GM12878 (cell line): Measurements from ENCODE around the gene APOO. TPM values are rescaled to one million over a fixed set of nuclear protein-coding genes. Genes with fewer than 3 reads are reported as not detected.

ENCODE experiments used
- ATAC-seq: fragments of 200-7000 bp; cut with Tn5 transposase; 3 replicates; pipeline ENCODE4 v1.9.1; 2020; ENCODE audit warnings: mild to moderate bottlenecking, moderate library complexity
- BruUV-seq: library from RNA; stranded (reverse); fragments of 400-500 nt; replicated peaks from 2 replicates; lab custom pipeline; 2021; lab: Mats Ljungman, UMichigan
- CTCF ChIA-PET: fragments of 300-600 bp; sonication (Branson Sonifier 250); formaldehyde crosslinking; extraction: SDS; loops from one replicate; lab custom pipeline; 2021; ENCODE audit warnings: inconsistent platforms; lab: Yijun Ruan, JAX
- POLR2A ChIA-PET: fragments of 350-600 bp; formaldehyde crosslinking; extraction: SDS; loops from one replicate; lab custom pipeline; 2021; ENCODE audit warnings: inconsistent platforms; lab: Charles Lee
- RAD21 ChIA-PET: fragments of 300-600 bp; sonication (Branson Sonifier 250); formaldehyde crosslinking; loops from one replicate; lab custom pipeline; 2023; ENCODE audit warnings: antibody characterized with exemption; ENCODE audit not compliant: unreplicated experiment; lab: Charles Lee
- SMC1A ChIA-PET: fragments of 300-600 bp; sonication (Branson Sonifier 250); formaldehyde crosslinking; loops from one replicate; lab custom pipeline; 2023; ENCODE audit not compliant: unreplicated experiment, uncharacterized antibody; lab: Charles Lee
- DNase-seq: peaks from one replicate; pipeline ENCODE4 v3.0.0-alpha.2; 2011; ENCODE audit warnings: low read depth, low spot score
- FAIRE-seq: peaks from 3 replicates; lab custom pipeline; 2011; peaks lifted over from hg19 to GRCh38; lab: Jason Lieb, UNC
- H2AFZ ChIP-seq: 2 replicates; pipeline ENCODE4 v1.6.0; 2011; ENCODE audit warnings: low read depth, low read length, control low read depth; ENCODE audit not compliant: control insufficient read depth
- H3K27ac ChIP-seq: 2 replicates; pipeline ENCODE4 v1.5.1; 2011; ENCODE audit warnings: control low read depth; ENCODE audit not compliant: control insufficient read depth, insufficient read depth
- H3K27me3 ChIP-seq, 2 experiments: replicated peaks in 1 of 2; 2 replicates each; pipeline versions ENCODE4 v1.6.0 to v1.6.1; 2011; ENCODE audit warnings: low read length in 1 of 2; ENCODE audit not compliant: control insufficient read depth in 2 of 2, insufficient read depth in 2 of 2
- H3K36me3 ChIP-seq, 2 experiments: 2 replicates each; pipeline ENCODE4 v1.5.1; 2011; ENCODE audit warnings: low read length in 1 of 2; ENCODE audit not compliant: control insufficient read depth in 2 of 2, insufficient read depth in 2 of 2
- H3K4me1 ChIP-seq: 2 replicates; pipeline ENCODE4 v1.6.1; 2011; ENCODE audit warnings: mild to moderate bottlenecking, low read length, moderate library complexity, mixed read lengths; ENCODE audit not compliant: control insufficient read depth, insufficient read depth
- H3K4me2 ChIP-seq: 2 replicates; pipeline ENCODE4 v1.6.0; 2011; ENCODE audit warnings: control low read depth; ENCODE audit not compliant: control insufficient read depth, insufficient read depth
- H3K4me3 ChIP-seq: fragments of 200-600 bp; sonication (generic); 2 replicates; pipeline ENCODE4 v1.5.1; 2016
- H3K79me2 ChIP-seq: 2 replicates; pipeline ENCODE4 v1.6.0; 2011; ENCODE audit warnings: low read length; ENCODE audit not compliant: control insufficient read depth, insufficient read depth
- H3K9ac ChIP-seq: 2 replicates; pipeline ENCODE4 v1.8.0; 2011; ENCODE audit warnings: low read length, control low read depth, mixed read lengths; ENCODE audit not compliant: control insufficient read depth, insufficient read depth
- H3K9me3 ChIP-seq: replicated peaks from 3 replicates; pipeline ENCODE4 v1.5.1; 2011; ENCODE audit warnings: mild to moderate bottlenecking, low read length; ENCODE audit not compliant: control insufficient read depth, insufficient read depth
- H4K20me1 ChIP-seq: 2 replicates; pipeline ENCODE4 v1.6.0; 2011; ENCODE audit not compliant: control insufficient read depth, insufficient read depth
- CEBPB ChIP-seq, 2 experiments: fragments of 150-350 bp in 1 of 2; IDR thresholded peaks; 2 replicates each; pipeline ENCODE4 v1.6.1; 2012 to 2014; ENCODE audit warnings: low read depth in 2 of 2, low read length in 2 of 2, borderline replicate concordance in 1 of 2, inconsistent platforms in 1 of 2
- ETV6 ChIP-seq, 2 experiments: fragments of 450-650 bp in 1 of 2; IDR thresholded peaks in 1 of 2; conservative IDR thresholded peaks in 1 of 2; 2 replicates each; pipeline ENCODE4 v1.6.1; 2014; ENCODE audit warnings: antibody characterized with exemption in 1 of 2, borderline replicate concordance in 1 of 2, low read depth in 1 of 2, mild to moderate bottlenecking in 1 of 2, moderate library complexity in 1 of 2
- HCFC1 ChIP-seq: fragments of 150-350 bp; IDR thresholded peaks from 2 replicates; pipeline ENCODE4 v1.6.1; 2014; ENCODE audit warnings: low read length
- IKZF1 ChIP-seq: fragments of 450-650 bp; conservative IDR thresholded peaks from 2 replicates; pipeline ENCODE4 v1.6.1; 2017; ENCODE audit warnings: antibody characterized with exemption, mild to moderate bottlenecking
- JUNB ChIP-seq: IDR thresholded peaks from 2 replicates; pipeline ENCODE4 v1.6.1; 2016; ENCODE audit warnings: antibody characterized with exemption, mild to moderate bottlenecking
- LARP7 ChIP-seq: fragments of 450-650 bp; IDR thresholded peaks from 2 replicates; pipeline ENCODE4 v1.6.1; 2017; ENCODE audit warnings: mild to moderate bottlenecking
- PKNOX1 ChIP-seq: fragments of 450-650 bp; IDR thresholded peaks from 2 replicates; pipeline ENCODE4 v1.6.1; 2016; ENCODE audit warnings: mild to moderate bottlenecking
- SMC3 ChIP-seq: IDR thresholded peaks from 2 replicates; pipeline ENCODE4 v1.6.1; 2011; ENCODE audit warnings: low read length, improper control_type of control experiment, borderline replicate concordance
- STAT3 ChIP-seq: IDR thresholded peaks from 2 replicates; pipeline ENCODE4 v1.6.1; 2011; ENCODE audit warnings: low read depth, low read length, improper control_type of control experiment
- ZNF207 ChIP-seq: fragments of 450-650 bp; IDR thresholded peaks from 2 replicates; pipeline ENCODE4 v1.6.1; 2014; ENCODE audit warnings: antibody characterized with exemption, mild to moderate bottlenecking, borderline replicate concordance
- WGBS: methylation state at CpG from one replicate; pipeline ENCODE4 v1.1.6; 2016; ENCODE audit warnings: low lambda C conversion rate; ENCODE audit not compliant: insufficient replicate concordance, insufficient coverage; ENCODE audit errors: missing lambda C conversion rate; 5-methylcytosine and 5-hydroxymethylcytosine counted together
- in situ Hi-C: fragments of 300-500 bp; cut with MboI; formaldehyde crosslinking; loops from 9 replicates; pipeline ENCODE4 v1.14.3; 2018; ENCODE audit warnings: mixed read lengths
- intact Hi-C: fragments of 100-400 bp; cut with micrococcal nuclease; formaldehyde crosslinking; loops from one replicate; pipeline ENCODE4 v1.14.2; 2022; ENCODE audit not compliant: unreplicated experiment
- polyA plus RNA-seq, 11 experiments: library from polyadenylated mRNA; depleted of rRNA in 4 of 11; unstranded in 6 of 11; stranded (reverse) in 5 of 11; fragments of >200 nt; fragmentation: Nextera tagmentation in 4 of 11; fragmentation: Illumina TruSeq in 1 of 11; extraction: Ambion mirVana in 4 of 11; extraction: Trizol in 1 of 11; gene quantifications; 1 replicate in 1 of 11; 2 replicates in 10 of 11; pipeline versions ENCODE4 v1.2.1 to v1.2.3, GENCODE V29; 2011 to 2016; ENCODE audit warnings: inconsistent platforms in 2 of 11, missing spikeins in 2 of 11, low read depth in 1 of 11
- total RNA-seq, 4 experiments: library from RNA; depleted of rRNA in 3 of 4; stranded (reverse); fragments of >200 nt in 3 of 4; fragmentation: Illumina TruSeq in 1 of 4; extraction: Trizol in 1 of 4; gene quantifications; 2 replicates each; pipeline versions ENCODE4 v1.2.1 to v1.2.3, GENCODE V29; 2013 to 2021

Gene APOO
- total and polyA plus RNA-seq, 10 of the 15 experiments (the other 5 are each of a cell fraction or from before 2014, with no cell fraction given) = 20.7 to 68.7 (median 35.5) TPM

- Histone ChIP-seq H4K20me1 (no peaks in the 10 kb centered on the region), H3K36me3 (no peaks in the 10 kb centered on the region), H3K4me2 (no peak overlapping the region)
- RAD21 ChIA-PET = interaction anchor here (2.6 kb wide), 1 partner anchor 113 kb away, joined by 9 read pairs; no protein-coding TSS in a partner anchor
- no peak for TF ChIP-seq LARP7
- TF ChIP-seq IKZF1 = no peak
- TF ChIP-seq ETV6 (conservative IDR thresholded peaks at IDR 0.05 in 1 of 2, IDR thresholded peaks at IDR 0.05 in 1 of 2; ENCODE audit: borderline replicate concordance in 1 of 2, low read depth in 1 of 2) = no peak
- TF ChIP-seq ZNF207 = no peak
- no peak for TF ChIP-seq JUNB
- no peak for TF ChIP-seq PKNOX1
- TF ChIP-seq CEBPB (IDR thresholded peaks at IDR 0.05; ENCODE audit: borderline replicate concordance in 1 of 2, low read depth in 2 of 2, low read length in 2 of 2) = no peak
- TF ChIP-seq STAT3 = no peak
- no peak for TF ChIP-seq HCFC1
- TF ChIP-seq SMC3 = no peak
- TF ChIP-seq, all 136 proteins: peak for 0
- no TSS peak for BruUV-seq
- WGBS = 48% methylated on average over 4 of the region's 4 CpGs
- Histone ChIP-seq H3K4me1 (no peaks in the 10 kb centered on the region), H3K4me3 (no peak overlapping the region), H3K9me3 (no peaks in the 10 kb centered on the region), H3K9ac (no peak overlapping the region), H3K79me2 (peaks cover 3% of the 10 kb centered on the region), H3K27ac (no peak overlapping the region), H3K27me3 (no peaks in the 10 kb centered on the region), H2AFZ (no peak overlapping the region)
- no peak for ATAC-seq
- ChIA-PET SMC1A (interaction anchor here (1.4 to 2.4 kb wide), 2 partner anchors 46 to 113 kb away, joined by 3 to 9 read pairs; partner anchors contain the start of gene ACOT9), POLR2A (no interaction called here), CTCF (interaction anchor here (2.3 kb wide), 1 partner anchor 113 kb away, joined by 11 read pairs; no protein-coding TSS in a partner anchor)
- DNase-seq = no peak
- no peak for FAIRE-seq
- in situ Hi-C loops = no loop called here
- intact Hi-C loops = loop anchor here (10.0 kb wide), 1 partner anchor 266 kb away; the partner anchor contains the start of gene EIF2S3
These were observed 118.8 kb downstream of the APOO start for GRCh38 chrX:23788946-23789345.
